Measurements from ENCODE around the gene IL1RAPL1. TPM values are rescaled to one million over a fixed set of nuclear protein-coding genes. Genes with fewer than 3 reads are reported as not detected.

Gene IL1RAPL1
- total and polyA plus RNA-seq, 2 experiments from 2014 or later, result 0.18 to 0.49 TPM

DNA sequence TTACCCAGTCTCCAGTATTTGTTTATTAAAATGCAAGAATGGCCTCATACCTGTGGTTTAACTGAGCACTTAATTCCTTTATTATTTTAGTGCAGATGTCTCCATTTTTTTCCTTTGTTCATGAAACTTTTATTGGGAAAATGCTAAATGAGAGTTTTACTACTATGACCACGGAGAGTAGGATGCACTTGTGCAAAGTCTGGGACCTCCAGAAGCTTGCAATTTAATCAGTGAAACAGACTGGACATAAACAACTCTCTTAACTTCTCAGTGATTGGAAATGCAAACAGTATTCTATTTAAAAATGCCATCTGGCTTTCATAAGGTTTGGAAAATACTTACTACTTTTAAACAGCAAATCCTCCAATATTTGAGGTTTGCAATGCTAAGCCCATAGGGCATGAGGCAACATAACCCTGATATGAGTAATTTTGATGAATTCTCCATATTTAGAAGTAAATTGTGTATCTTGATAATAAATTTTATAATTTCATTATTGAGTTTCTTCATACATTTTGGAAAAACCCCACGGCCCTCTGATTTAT is 909.5 kb downstream of the IL1RAPL1 start:
- H3K27ac Mint-ChIP-seq, result no peak overlapping the region
- 0 out of 3 replicates have a peak, but pooled peaks cover 4% of the 10 kb centered on the region for H3K4me1 Mint-ChIP-seq
- H3K27me3 Mint-ChIP-seq (ENCODE audit: insufficient read depth, low read depth, poor library complexity), result peaks cover 3% of the 10 kb centered on the region
- H3K9me3 Mint-ChIP-seq, result no peaks in the 10 kb centered on the region
- H3K4me3 ChIP-seq, result no peak overlapping the region
- ATAC-seq (no peak), DNase-seq (ENCODE audit: low spot score) (no peak)
- H3K27ac ChIP-seq (ENCODE audit: low read depth), result no peak overlapping the region
- no peak overlapping the region for H3K4me2 ChIP-seq
- H4K20me1 ChIP-seq (replicated peaks; ENCODE audit: insufficient read depth), result no peaks in the 10 kb centered on the region
- no peak overlapping the region for H2AFZ ChIP-seq
- no peaks in the 10 kb centered on the region for H3F3A ChIP-seq (replicated peaks; ENCODE audit: low read depth)
- H3K27me3 ChIP-seq (ENCODE audit: insufficient read depth), result no peaks in the 10 kb centered on the region
- H3K79me2 ChIP-seq (replicated peaks; ENCODE audit: insufficient read depth), result no peaks in the 10 kb centered on the region
- H3K4me3 Mint-ChIP-seq, result no peak overlapping the region
- H3K36me3 ChIP-seq (ENCODE audit: insufficient read depth), result no peaks in the 10 kb centered on the region
- H3K9me2 ChIP-seq (ENCODE audit: insufficient read depth), result no peaks in the 10 kb centered on the region
- H3K4me1 ChIP-seq (ENCODE audit: insufficient read depth), result peaks cover 3% of the 10 kb centered on the region; the same call in 1 of the 2 replicates
- H3K36me3 Mint-ChIP-seq (ENCODE audit: low read depth), result no peaks in the 10 kb centered on the region
- no peak for TF ChIP-seq ETS1 (IDR thresholded peaks at IDR 0.05)
- TF ChIP-seq JUNB (IDR thresholded peaks at IDR 0.05; ENCODE audit: unreplicated experiment), result no peak
- no peak for TF ChIP-seq CTCF (conservative IDR thresholded peaks at IDR 0.05; ENCODE audit: low read depth in 2 of 2)
- TF ChIP-seq CREB1 (CRISPR knock-in tag; IDR thresholded peaks at IDR 0.05; ENCODE audit: low read depth), result no peak
- no peak for TF ChIP-seq STAT1 (IDR thresholded peaks at IDR 0.05; ENCODE audit: unreplicated experiment)
- no peak for TF ChIP-seq POLR2AphosphoS5 (IDR thresholded peaks at IDR 0.05; ENCODE audit: low read depth)
- TF ChIP-seq ZNF114 (CRISPR knock-in tag; IDR thresholded peaks at IDR 0.05), result no peak
- TF ChIP-seq EZH2 (IDR thresholded peaks at IDR 0.05; ENCODE audit: low read depth, unreplicated experiment), result no peak
- TF ChIP-seq EZH2phosphoT487 (IDR thresholded peaks at IDR 0.05; ENCODE audit: unreplicated experiment), result no peak
- TF ChIP-seq, protein P1, sequence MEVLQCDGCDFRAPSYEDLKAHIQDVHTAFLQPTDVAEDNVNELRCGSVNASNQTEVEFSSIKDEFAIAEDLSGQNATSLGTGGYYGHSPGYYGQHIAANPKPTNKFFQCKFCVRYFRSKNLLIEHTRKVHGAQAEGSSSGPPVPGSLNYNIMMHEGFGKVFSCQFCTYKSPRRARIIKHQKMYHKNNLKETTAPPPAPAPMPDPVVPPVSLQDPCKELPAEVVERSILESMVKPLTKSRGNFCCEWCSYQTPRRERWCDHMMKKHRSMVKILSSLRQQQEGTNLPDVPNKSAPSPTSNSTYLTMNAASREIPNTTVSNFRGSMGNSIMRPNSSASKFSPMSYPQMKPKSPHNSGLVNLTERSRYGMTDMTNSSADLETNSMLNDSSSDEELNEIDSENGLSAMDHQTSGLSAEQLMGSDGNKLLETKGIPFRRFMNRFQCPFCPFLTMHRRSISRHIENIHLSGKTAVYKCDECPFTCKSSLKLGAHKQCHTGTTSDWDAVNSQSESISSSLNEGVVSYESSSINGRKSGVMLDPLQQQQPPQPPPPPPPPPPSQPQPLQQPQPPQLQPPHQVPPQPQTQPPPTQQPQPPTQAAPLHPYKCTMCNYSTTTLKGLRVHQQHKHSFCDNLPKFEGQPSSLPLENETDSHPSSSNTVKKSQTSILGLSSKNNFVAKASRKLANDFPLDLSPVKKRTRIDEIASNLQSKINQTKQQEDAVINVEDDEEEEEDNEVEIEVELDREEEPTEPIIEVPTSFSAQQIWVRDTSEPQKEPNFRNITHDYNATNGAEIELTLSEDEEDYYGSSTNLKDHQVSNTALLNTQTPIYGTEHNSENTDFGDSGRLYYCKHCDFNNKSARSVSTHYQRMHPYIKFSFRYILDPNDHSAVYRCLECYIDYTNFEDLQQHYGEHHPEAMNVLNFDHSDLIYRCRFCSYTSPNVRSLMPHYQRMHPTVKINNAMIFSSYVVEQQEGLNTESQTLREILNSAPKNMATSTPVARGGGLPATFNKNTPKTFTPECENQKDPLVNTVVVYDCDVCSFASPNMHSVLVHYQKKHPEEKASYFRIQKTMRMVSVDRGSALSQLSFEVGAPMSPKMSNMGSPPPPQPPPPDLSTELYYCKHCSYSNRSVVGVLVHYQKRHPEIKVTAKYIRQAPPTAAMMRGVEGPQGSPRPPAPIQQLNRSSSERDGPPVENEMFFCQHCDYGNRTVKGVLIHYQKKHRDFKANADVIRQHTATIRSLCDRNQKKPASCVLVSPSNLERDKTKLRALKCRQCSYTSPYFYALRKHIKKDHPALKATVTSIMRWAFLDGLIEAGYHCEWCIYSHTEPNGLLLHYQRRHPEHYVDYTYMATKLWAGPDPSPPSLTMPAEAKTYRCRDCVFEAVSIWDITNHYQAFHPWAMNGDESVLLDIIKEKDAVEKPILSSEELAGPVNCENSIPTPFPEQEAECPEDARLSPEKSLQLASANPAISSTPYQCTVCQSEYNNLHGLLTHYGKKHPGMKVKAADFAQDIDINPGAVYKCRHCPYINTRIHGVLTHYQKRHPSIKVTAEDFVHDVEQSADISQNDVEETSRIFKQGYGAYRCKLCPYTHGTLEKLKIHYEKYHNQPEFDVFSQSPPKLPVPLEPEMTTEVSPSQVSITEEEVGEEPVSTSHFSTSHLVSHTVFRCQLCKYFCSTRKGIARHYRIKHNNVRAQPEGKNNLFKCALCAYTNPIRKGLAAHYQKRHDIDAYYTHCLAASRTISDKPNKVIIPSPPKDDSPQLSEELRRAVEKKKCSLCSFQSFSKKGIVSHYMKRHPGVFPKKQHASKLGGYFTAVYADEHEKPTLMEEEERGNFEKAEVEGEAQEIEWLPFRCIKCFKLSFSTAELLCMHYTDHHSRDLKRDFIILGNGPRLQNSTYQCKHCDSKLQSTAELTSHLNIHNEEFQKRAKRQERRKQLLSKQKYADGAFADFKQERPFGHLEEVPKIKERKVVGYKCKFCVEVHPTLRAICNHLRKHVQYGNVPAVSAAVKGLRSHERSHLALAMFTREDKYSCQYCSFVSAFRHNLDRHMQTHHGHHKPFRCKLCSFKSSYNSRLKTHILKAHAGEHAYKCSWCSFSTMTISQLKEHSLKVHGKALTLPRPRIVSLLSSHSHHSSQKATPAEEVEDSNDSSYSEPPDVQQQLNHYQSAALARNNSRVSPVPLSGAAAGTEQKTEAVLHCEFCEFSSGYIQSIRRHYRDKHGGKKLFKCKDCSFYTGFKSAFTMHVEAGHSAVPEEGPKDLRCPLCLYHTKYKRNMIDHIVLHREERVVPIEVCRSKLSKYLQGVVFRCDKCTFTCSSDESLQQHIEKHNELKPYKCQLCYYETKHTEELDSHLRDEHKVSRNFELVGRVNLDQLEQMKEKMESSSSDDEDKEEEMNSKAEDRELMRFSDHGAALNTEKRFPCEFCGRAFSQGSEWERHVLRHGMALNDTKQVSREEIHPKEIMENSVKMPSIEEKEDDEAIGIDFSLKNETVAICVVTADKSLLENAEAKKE (CRISPR knock-in tag; IDR thresholded peaks at IDR 0.05), result no peak
- TF ChIP-seq ZNF331 (CRISPR knock-in tag; IDR thresholded peaks at IDR 0.05; ENCODE audit: low read depth), result no peak
- no peak for TF ChIP-seq NANOG (IDR thresholded peaks at IDR 0.05; ENCODE audit: borderline replicate concordance)
- TF ChIP-seq, protein P2, sequence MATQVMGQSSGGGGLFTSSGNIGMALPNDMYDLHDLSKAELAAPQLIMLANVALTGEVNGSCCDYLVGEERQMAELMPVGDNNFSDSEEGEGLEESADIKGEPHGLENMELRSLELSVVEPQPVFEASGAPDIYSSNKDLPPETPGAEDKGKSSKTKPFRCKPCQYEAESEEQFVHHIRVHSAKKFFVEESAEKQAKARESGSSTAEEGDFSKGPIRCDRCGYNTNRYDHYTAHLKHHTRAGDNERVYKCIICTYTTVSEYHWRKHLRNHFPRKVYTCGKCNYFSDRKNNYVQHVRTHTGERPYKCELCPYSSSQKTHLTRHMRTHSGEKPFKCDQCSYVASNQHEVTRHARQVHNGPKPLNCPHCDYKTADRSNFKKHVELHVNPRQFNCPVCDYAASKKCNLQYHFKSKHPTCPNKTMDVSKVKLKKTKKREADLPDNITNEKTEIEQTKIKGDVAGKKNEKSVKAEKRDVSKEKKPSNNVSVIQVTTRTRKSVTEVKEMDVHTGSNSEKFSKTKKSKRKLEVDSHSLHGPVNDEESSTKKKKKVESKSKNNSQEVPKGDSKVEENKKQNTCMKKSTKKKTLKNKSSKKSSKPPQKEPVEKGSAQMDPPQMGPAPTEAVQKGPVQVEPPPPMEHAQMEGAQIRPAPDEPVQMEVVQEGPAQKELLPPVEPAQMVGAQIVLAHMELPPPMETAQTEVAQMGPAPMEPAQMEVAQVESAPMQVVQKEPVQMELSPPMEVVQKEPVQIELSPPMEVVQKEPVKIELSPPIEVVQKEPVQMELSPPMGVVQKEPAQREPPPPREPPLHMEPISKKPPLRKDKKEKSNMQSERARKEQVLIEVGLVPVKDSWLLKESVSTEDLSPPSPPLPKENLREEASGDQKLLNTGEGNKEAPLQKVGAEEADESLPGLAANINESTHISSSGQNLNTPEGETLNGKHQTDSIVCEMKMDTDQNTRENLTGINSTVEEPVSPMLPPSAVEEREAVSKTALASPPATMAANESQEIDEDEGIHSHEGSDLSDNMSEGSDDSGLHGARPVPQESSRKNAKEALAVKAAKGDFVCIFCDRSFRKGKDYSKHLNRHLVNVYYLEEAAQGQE (IDR thresholded peaks at IDR 0.05; ENCODE audit: unreplicated experiment), result no peak

Data from GM23338 (cell line).